GM12872 (cell line): ENCODE data around the gene TGFBR1.

Experiments
- TF ChIP-seq, protein P1 (sequence below): IDR thresholded peaks from 3 replicates; pipeline ENCODE4 v1.5.1; 2011; ENCODE audit warnings: low read depth, mild to moderate bottlenecking, low read length, moderate library complexity; ENCODE audit not compliant: insufficient read depth

TGFBR1 gene

GRCh38 chr9:99092643-99093491 is 12.0 kb upstream of the TGFBR1 start:
- TF ChIP-seq, protein P1, sequence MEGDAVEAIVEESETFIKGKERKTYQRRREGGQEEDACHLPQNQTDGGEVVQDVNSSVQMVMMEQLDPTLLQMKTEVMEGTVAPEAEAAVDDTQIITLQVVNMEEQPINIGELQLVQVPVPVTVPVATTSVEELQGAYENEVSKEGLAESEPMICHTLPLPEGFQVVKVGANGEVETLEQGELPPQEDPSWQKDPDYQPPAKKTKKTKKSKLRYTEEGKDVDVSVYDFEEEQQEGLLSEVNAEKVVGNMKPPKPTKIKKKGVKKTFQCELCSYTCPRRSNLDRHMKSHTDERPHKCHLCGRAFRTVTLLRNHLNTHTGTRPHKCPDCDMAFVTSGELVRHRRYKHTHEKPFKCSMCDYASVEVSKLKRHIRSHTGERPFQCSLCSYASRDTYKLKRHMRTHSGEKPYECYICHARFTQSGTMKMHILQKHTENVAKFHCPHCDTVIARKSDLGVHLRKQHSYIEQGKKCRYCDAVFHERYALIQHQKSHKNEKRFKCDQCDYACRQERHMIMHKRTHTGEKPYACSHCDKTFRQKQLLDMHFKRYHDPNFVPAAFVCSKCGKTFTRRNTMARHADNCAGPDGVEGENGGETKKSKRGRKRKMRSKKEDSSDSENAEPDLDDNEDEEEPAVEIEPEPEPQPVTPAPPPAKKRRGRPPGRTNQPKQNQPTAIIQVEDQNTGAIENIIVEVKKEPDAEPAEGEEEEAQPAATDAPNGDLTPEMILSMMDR, result no peak

GRCh38 chr9:99093492-99093791 is 11.5 kb upstream of the TGFBR1 start:
- TF ChIP-seq, protein P1, result no peak

GRCh38 chr9:99095565-99095964 is 9.3 kb upstream of the TGFBR1 start:
- TF ChIP-seq, protein P1, result no peak

DNA sequence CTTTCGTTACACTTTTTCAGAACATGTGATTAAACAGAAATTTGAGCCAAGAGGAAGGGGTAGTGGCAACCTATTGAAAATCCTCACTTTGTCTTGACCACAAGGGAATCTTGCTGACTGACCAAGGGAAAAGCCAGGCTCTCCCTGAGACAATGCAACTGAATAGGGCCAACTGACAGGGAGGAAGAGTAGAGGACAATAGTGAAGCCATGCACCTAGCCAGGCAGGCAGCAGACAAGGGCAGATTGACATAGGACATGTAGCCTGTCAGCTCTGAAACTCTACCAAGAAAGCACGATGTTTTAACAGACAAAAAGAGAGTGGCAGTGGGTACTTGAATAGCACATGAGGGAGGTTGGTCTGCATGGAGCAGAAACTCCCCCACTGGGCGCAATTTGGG is 8.5 kb upstream of the TGFBR1 start:
- TF ChIP-seq, protein P1, result no peak

GRCh38 chr9:99101271-99101670 is 3.6 kb upstream of the TGFBR1 start:
- TF ChIP-seq, protein P1, result no peak

- TF ChIP-seq, protein P1, result no peak
These were observed 3.1 kb upstream of the TGFBR1 start for GRCh38 chr9:99101812-99102211.

DNA sequence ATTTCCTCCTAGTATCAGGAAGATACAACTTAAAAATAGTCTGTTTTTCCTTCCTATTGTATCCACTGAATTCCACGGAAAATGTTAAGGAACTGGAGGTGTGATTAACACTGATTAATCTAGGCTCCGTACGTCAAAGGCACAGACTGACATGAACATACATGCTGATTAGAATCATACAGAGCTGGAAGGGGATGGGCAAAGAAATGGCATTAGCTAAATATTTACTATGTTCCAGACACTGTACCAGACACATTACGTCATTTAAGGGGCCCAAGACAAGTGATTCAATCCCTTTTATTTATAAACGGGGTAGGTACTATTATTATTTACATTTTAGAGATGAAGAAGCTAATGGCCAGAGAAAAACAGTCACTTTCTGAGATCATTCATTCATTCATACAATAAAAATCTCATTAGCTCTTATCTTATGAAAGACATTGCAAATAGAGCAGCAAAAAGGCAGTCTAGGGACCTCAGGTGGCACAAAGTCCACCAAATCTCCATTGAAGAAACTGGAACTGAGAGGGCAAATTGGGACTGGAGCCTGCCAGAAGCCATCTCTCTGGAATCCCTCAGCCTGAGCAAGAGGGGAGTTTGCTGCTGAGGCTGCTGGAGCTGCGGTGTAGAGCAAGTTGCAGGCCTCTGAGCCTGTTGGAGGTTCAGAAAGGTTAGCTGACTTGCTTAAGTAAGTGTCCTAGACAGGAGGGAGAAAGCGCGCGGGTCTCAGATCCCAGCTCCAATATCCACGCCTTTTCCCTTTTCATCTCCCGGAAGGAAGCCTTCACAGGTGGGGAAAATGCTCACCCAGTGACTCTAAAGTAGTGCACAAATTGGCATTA is 1.6 kb upstream of the TGFBR1 start:
- TF ChIP-seq, protein P1, result no peak
